BLaER1 treated with 17β-estradiol and CSF1 and Interleukin-3, amounts not matched to agents 10 nM and 100 nM (cell line): Measurements from ENCODE around the gene FIGN.

Experiments used
- H3K27ac ChIP-seq, 11 experiments: shearing (Covaris generic); formaldehyde crosslinking; 2 replicates each; pipeline ENCODE4 v1.8.1; 2022
- H3K27me3 ChIP-seq, 11 experiments: shearing (Covaris generic); formaldehyde crosslinking; 2 replicates each; pipeline ENCODE4 v1.8.1; 2022
- H3K36me3 ChIP-seq, 11 experiments: shearing (Covaris generic); formaldehyde crosslinking; 2 replicates each; pipeline ENCODE4 v1.8.1; 2022
- H3K4me1 ChIP-seq, 10 experiments: shearing (Covaris generic); formaldehyde crosslinking; 2 replicates each; pipeline ENCODE4 v1.8.1; 2022
- H3K4me2 ChIP-seq, 11 experiments: shearing (Covaris generic); formaldehyde crosslinking; 2 replicates each; pipeline ENCODE4 v1.8.1; 2022
- H3K4me3 ChIP-seq, 10 experiments: shearing (Covaris generic); formaldehyde crosslinking; 2 replicates each; pipeline ENCODE4 v1.8.1; 2022
- H3K9ac ChIP-seq, 11 experiments: shearing (Covaris generic); formaldehyde crosslinking; 2 replicates each; pipeline ENCODE4 v1.8.1; 2022
- H3K9me3 ChIP-seq, 11 experiments: shearing (Covaris generic); formaldehyde crosslinking; replicated peaks in 1 of 11; 2 replicates each; pipeline ENCODE4 v1.8.1; 2022
- H4K20me1 ChIP-seq, 11 experiments: shearing (Covaris generic); formaldehyde crosslinking; 2 replicates each; pipeline ENCODE4 v1.8.1; 2022
- Cebpa-rat ChIP-seq, 11 experiments: shearing (Covaris generic); IDR thresholded peaks; 2 replicates each; pipeline ENCODE4 v1.8.1; 2022

Gene FIGN

DNA sequence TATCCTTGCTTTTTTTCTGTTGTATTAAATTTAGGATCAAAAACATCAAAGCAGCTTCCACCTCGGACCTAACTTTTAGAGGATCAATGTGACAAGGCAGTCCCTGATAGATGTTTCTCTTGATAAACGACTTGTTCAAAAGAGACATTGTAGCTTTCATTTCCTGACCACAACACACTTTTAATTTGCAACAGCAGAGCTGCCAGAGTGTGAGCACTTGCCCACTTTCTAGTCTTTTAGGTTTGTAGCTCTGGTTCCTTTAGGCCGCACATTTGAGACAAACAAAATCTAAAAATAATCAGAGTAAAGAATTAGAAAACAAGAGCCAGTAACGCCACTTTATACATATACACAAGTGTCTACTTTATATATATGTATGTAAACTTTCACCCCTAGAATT, 3.1 kb downstream of the FIGN start:
- Histone ChIP-seq H4K20me1 (no peaks in the 10 kb centered on the region), H3K27me3 (no peaks in the 10 kb centered on the region), H3K9me3 (peaks cover 11 to 19% (median 15%) of the 10 kb centered on the region in 11 experiments), H3K36me3 (no peaks in the 10 kb centered on the region), H3K4me3 (no peak overlapping the region), H3K9ac (no peak overlapping the region), H3K4me2 (no peak overlapping the region), H3K4me1 (no peaks in the 10 kb centered on the region), H3K27ac (no peak overlapping the region)
- TF ChIP-seq Cebpa-rat (IDR thresholded peaks at IDR 0.05), result no peak

DNA sequence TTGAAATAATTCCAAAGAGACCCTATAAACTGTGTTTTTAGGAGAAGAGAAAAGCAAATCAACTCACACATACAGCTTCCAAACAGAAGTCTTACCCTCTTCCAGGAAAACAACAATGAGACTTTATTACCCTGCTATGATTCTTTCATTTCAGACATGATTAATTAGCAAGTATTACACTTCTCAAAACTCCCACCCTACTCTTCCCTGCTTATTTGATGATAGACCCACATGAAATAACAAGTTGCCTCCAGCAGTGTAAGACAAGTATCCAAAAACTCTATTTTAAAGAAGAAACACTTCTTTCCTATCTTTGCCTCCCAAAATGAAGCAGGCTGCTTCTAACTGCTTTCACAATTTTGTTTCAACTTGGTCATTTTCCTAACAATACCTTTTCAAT, 4.1 kb downstream of the FIGN start:
- H3K36me3 ChIP-seq, result no peaks in the 10 kb centered on the region
- no peak overlapping the region for H3K4me3 ChIP-seq
- no peak for TF ChIP-seq Cebpa-rat (IDR thresholded peaks at IDR 0.05)
- no peak overlapping the region for H3K27ac ChIP-seq
- H3K4me2 ChIP-seq, result no peak overlapping the region
- no peaks in the 10 kb centered on the region for H3K27me3 ChIP-seq
- no peak overlapping the region for H3K9ac ChIP-seq
- no peaks in the 10 kb centered on the region for H4K20me1 ChIP-seq
- no peaks in the 10 kb centered on the region for H3K4me1 ChIP-seq
- H3K9me3 ChIP-seq, result peaks cover 10 to 16% (median 12%) of the 10 kb centered on the region in 11 experiments

GRCh38 chr2:163730556-163730955, 5.3 kb downstream of the FIGN start:
- Histone ChIP-seq H3K9me3 (peaks cover 0 to 4% (median under 1%) of the 10 kb centered on the region in 11 experiments; a peak in 6 of 22 replicates), H3K36me3 (no peaks in the 10 kb centered on the region), H3K27ac (no peak overlapping the region), H3K9ac (no peak overlapping the region), H4K20me1 (no peaks in the 10 kb centered on the region), H3K4me3 (no peak overlapping the region), H3K4me2 (no peak overlapping the region), H3K4me1 (no peaks in the 10 kb centered on the region), H3K27me3 (no peaks in the 10 kb centered on the region)
- TF ChIP-seq Cebpa-rat (IDR thresholded peaks at IDR 0.05), result no peak

GRCh38 chr2:163729636-163730273, 6.1 kb downstream of the FIGN start:
- H3K27me3 ChIP-seq, result no peaks in the 10 kb centered on the region
- no peaks in the 10 kb centered on the region for H3K36me3 ChIP-seq
- H3K9me3 ChIP-seq, result no peaks in the 10 kb centered on the region
- H4K20me1 ChIP-seq, result no peaks in the 10 kb centered on the region
- no peak for TF ChIP-seq Cebpa-rat (IDR thresholded peaks at IDR 0.05)
- no peak overlapping the region for H3K4me2 ChIP-seq
- H3K4me1 ChIP-seq, result no peaks in the 10 kb centered on the region
- H3K9ac ChIP-seq, result no peak overlapping the region
- no peak overlapping the region for H3K4me3 ChIP-seq
- H3K27ac ChIP-seq, result no peak overlapping the region

- no peaks in the 10 kb centered on the region for H3K4me1 ChIP-seq
- H3K27me3 ChIP-seq, result no peaks in the 10 kb centered on the region
- H4K20me1 ChIP-seq, result no peaks in the 10 kb centered on the region
- no peaks in the 10 kb centered on the region for H3K36me3 ChIP-seq
- H3K4me2 ChIP-seq, result no peak overlapping the region
- no peaks in the 10 kb centered on the region for H3K9me3 ChIP-seq
- TF ChIP-seq Cebpa-rat (IDR thresholded peaks at IDR 0.05), result no peak
- no peak overlapping the region for H3K27ac ChIP-seq
- H3K9ac ChIP-seq, result no peak overlapping the region
- no peak overlapping the region for H3K4me3 ChIP-seq
Measured at GRCh38 chr2:163723881-163724280, 11.9 kb downstream of the FIGN start.

GRCh38 chr2:163723348-163723747, 12.5 kb downstream of the FIGN start:
- H3K36me3 ChIP-seq, result no peaks in the 10 kb centered on the region
- H3K9ac ChIP-seq, result no peak overlapping the region
- TF ChIP-seq Cebpa-rat (IDR thresholded peaks at IDR 0.05), result no peak
- H3K4me1 ChIP-seq, result no peaks in the 10 kb centered on the region
- H4K20me1 ChIP-seq, result no peaks in the 10 kb centered on the region
- H3K9me3 ChIP-seq, result no peaks in the 10 kb centered on the region
- H3K4me3 ChIP-seq, result no peak overlapping the region
- H3K27me3 ChIP-seq, result no peaks in the 10 kb centered on the region
- H3K27ac ChIP-seq, result no peak overlapping the region
- H3K4me2 ChIP-seq, result no peak overlapping the region

DNA sequence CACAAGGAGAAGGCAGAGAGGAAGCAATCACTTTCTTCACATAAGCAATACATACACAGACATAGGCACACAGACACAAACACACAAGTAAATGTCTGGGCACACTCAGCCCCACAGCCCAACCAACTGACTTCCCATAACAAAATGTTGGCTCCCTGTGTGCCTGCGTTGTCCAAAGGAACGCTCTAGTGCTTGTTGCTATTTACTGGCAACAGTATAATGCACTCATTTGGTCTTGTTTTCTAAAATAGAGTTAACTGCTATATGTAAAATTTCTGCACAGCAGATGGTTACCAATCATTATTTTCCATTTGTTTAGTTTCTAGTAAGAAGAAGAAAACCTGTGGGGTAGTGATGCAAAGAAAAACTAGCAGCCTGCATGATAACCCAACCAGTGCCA, 16.5 kb downstream of the FIGN start:
- no peak overlapping the region for H3K4me3 ChIP-seq
- no peaks in the 10 kb centered on the region for H3K36me3 ChIP-seq
- no peaks in the 10 kb centered on the region for H3K9me3 ChIP-seq
- no peak overlapping the region for H3K4me2 ChIP-seq
- no peaks in the 10 kb centered on the region for H4K20me1 ChIP-seq
- no peak overlapping the region for H3K27ac ChIP-seq
- no peak for TF ChIP-seq Cebpa-rat (IDR thresholded peaks at IDR 0.05)
- H3K4me1 ChIP-seq, result no peaks in the 10 kb centered on the region
- H3K27me3 ChIP-seq, result no peaks in the 10 kb centered on the region
- H3K9ac ChIP-seq, result no peak overlapping the region

- Histone ChIP-seq H3K4me3 (no peak overlapping the region), H3K36me3 (no peaks in the 10 kb centered on the region), H3K4me1 (no peaks in the 10 kb centered on the region), H3K9ac (no peak overlapping the region), H3K4me2 (no peak overlapping the region), H4K20me1 (no peaks in the 10 kb centered on the region), H3K27ac (no peak overlapping the region), H3K9me3 (no peaks in the 10 kb centered on the region), H3K27me3 (no peaks in the 10 kb centered on the region)
- TF ChIP-seq Cebpa-rat (IDR thresholded peaks at IDR 0.05), result no peak
Measured at GRCh38 chr2:163717993-163718680, 17.7 kb downstream of the FIGN start.

GRCh38 chr2:163717515-163717914, 18.3 kb downstream of the FIGN start:
- H3K9ac ChIP-seq, result no peak overlapping the region
- H3K27ac ChIP-seq, result no peak overlapping the region
- TF ChIP-seq Cebpa-rat (IDR thresholded peaks at IDR 0.05), result no peak
- no peaks in the 10 kb centered on the region for H3K4me1 ChIP-seq
- no peaks in the 10 kb centered on the region for H3K27me3 ChIP-seq
- H3K4me2 ChIP-seq, result no peak overlapping the region
- no peak overlapping the region for H3K4me3 ChIP-seq
- H4K20me1 ChIP-seq, result no peaks in the 10 kb centered on the region
- H3K9me3 ChIP-seq, result no peaks in the 10 kb centered on the region
- H3K36me3 ChIP-seq, result no peaks in the 10 kb centered on the region

GRCh38 chr2:163716101-163716500, 19.7 kb downstream of the FIGN start:
- H3K27ac ChIP-seq, result no peak overlapping the region
- H3K4me1 ChIP-seq, result no peaks in the 10 kb centered on the region
- H4K20me1 ChIP-seq, result no peaks in the 10 kb centered on the region
- no peaks in the 10 kb centered on the region for H3K9me3 ChIP-seq
- H3K27me3 ChIP-seq, result no peaks in the 10 kb centered on the region
- no peak overlapping the region for H3K4me2 ChIP-seq
- H3K4me3 ChIP-seq, result no peak overlapping the region
- no peak for TF ChIP-seq Cebpa-rat (IDR thresholded peaks at IDR 0.05)
- H3K36me3 ChIP-seq, result no peaks in the 10 kb centered on the region
- no peak overlapping the region for H3K9ac ChIP-seq
